Naive thymus-derived CD8-positive, alpha-beta T cell (primary cell): ENCODE measurements around the gene LYZL4. TPM values are rescaled to one million over a fixed set of nuclear protein-coding genes. Genes with fewer than 3 reads are reported as not detected.

Source experiments
- ATAC-seq, 2 donors: fragments of 150-1000 bp; cut with Tn5 transposase in 1 of 2; sonication (Bioruptor Pico), chemical (Tn5 transposase) in 1 of 2; 1 replicate in 1 of 2; 2 replicates in 1 of 2; pipeline ENCODE4 v1.10.0; 2021; ENCODE audit warnings: mild to moderate bottlenecking in 2 of 2, moderate library complexity in 2 of 2
- POLR2A ChIA-PET: fragments of 350-600 bp; sonication (Branson Sonifier 250); formaldehyde crosslinking; loops from one replicate; lab custom pipeline; 2021; ENCODE audit warnings: antibody characterized with exemption; lab: Charles Lee
- DNase-seq, 10 donors: peaks; one replicate each; pipeline versions ENCODE4 v3.0.0 to v3.0.0-alpha.2; 2020 to 2022
- H3K27ac Mint-ChIP-seq, 10 donors: one replicate each; pipeline ENCODE4 v1.8.0; 2020 to 2022; ENCODE audit warnings: mild to moderate bottlenecking in 10 of 10, mixed read lengths in 10 of 10, moderate library complexity in 4 of 10, inconsistent platforms in 1 of 10
- H3K27me3 Mint-ChIP-seq, 5 donors: one replicate each; pipeline ENCODE4 v1.8.0; 2021 to 2022; ENCODE audit warnings: mixed read lengths in 5 of 5
- H3K36me3 Mint-ChIP-seq, 3 donors: one replicate each; pipeline ENCODE4 v1.8.0; 2020 to 2022; ENCODE audit warnings: mixed read lengths in 3 of 3, mild to moderate bottlenecking in 2 of 3, inconsistent platforms in 1 of 3
- H3K4me1 Mint-ChIP-seq, 4 donors: one replicate each; pipeline ENCODE4 v1.8.0; 2021 to 2022; ENCODE audit warnings: mixed read lengths in 4 of 4
- H3K4me3 Mint-ChIP-seq, 10 donors: one replicate each; pipeline ENCODE4 v1.8.0; 2020 to 2022; ENCODE audit warnings: mild to moderate bottlenecking in 10 of 10, mixed read lengths in 10 of 10, moderate library complexity in 6 of 10, inconsistent platforms in 1 of 10
- H3K9me3 Mint-ChIP-seq, 9 donors: one replicate each; pipeline ENCODE4 v1.8.0; 2020 to 2022; ENCODE audit warnings: mixed read lengths in 9 of 9, mild to moderate bottlenecking in 3 of 9, inconsistent platforms in 1 of 9, moderate library complexity in 1 of 9
- polyA plus RNA-seq, 3 donors: library from polyadenylated mRNA; unstranded; fragments of 300-500 nt; fragmentation: Illumina TruSeq; gene quantifications; one replicate each; pipeline ENCODE4 v1.2.3, GENCODE V29; 2021
- total RNA-seq, 8 experiments: library from RNA in 2 of 8; stranded (reverse) in 2 of 8; gene quantifications; one replicate each; pipeline ENCODE4 v1.2.3 and lab custom pipeline; 2021 to 2026

The LYZL4 gene
- total and polyA plus RNA-seq, 5 experiments from 2014 or later, result not detected

- Mint-ChIP-seq H3K9me3 (no peaks in the 10 kb centered on the region), H3K27ac (no peak overlapping the region)
- POLR2A ChIA-PET, result no interaction called here
These were observed 11.7 kb upstream of the LYZL4 start for GRCh38 chr3:42421818-42422796.

DNA sequence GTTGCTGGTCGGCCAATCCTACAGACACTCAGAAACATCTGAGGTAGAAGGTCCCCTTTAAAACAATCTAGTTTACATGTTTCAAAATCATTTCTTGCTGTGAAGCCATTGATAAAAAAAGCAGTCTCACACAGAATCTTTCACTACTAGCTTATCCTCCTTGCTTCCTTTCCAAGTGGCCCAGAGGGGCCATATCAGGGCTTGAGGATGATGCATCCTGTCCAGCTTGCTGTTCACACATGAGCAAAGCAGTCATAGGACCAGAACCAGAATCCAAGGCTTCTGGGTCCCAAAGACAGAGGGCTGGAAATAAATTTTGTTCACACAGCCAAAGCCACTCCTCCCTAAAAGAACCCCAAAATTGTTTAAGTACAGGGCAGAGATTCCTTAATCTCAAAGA is 9.2 kb upstream of the LYZL4 start:
- H3K9me3 Mint-ChIP-seq, result no peaks in the 10 kb centered on the region
- peaks cover 0 to 7% (median 0%) of the 10 kb centered on the region in 5 donors for H3K27me3 Mint-ChIP-seq
- peaks cover 0 to 3% (median 0%) of the 10 kb centered on the region in 3 donors for H3K36me3 Mint-ChIP-seq
- H3K4me1 Mint-ChIP-seq, result peaks cover 0 to 2% (median 0%) of the 10 kb centered on the region in 4 donors
- ATAC-seq (no peak), DNase-seq (no peak)
- H3K27ac Mint-ChIP-seq, result no peak overlapping the region
- no peak overlapping the region for H3K4me3 Mint-ChIP-seq
- POLR2A ChIA-PET, result no interaction called here

More at GRCh38 chr3:42421818-42422796, 11.7 kb upstream of the LYZL4 start:
- ATAC-seq (no peak), DNase-seq (no peak)
- H3K27me3 Mint-ChIP-seq, result no peaks in the 10 kb centered on the region
- H3K4me3 Mint-ChIP-seq, result no peak overlapping the region
- peaks cover 0 to 3% (median 0%) of the 10 kb centered on the region in 3 donors for H3K36me3 Mint-ChIP-seq
- H3K4me1 Mint-ChIP-seq, result peaks cover 0 to 2% (median 0%) of the 10 kb centered on the region in 4 donors

- ATAC-seq, result no peak
- no peak overlapping the region for H3K4me3 Mint-ChIP-seq
- H3K36me3 Mint-ChIP-seq, result no peaks in the 10 kb centered on the region
- POLR2A ChIA-PET, result interaction anchor here (0.6 kb wide), 1 partner anchor 15 kb away, joined by 3 read pairs; no protein-coding TSS in a partner anchor
- H3K27ac Mint-ChIP-seq, result peak overlapping the region in 1 of 10 donors; percentile 10
- H3K27me3 Mint-ChIP-seq, result peaks cover 0 to 12% (median 5%) of the 10 kb centered on the region in 5 donors
- peaks cover 0 to 11% (median 0%) of the 10 kb centered on the region in 9 donors for H3K9me3 Mint-ChIP-seq
- no peak for DNase-seq
- peaks cover 0 to 8% (median 0%) of the 10 kb centered on the region in 4 donors for H3K4me1 Mint-ChIP-seq
These were observed 2.2 kb upstream of the LYZL4 start for GRCh38 chr3:42412526-42413155.

GRCh38 chr3:42411429-42411828 is 1.0 kb upstream of the LYZL4 start:
- Mint-ChIP-seq H3K27me3 (peaks cover 0 to 12% (median 5%) of the 10 kb centered on the region in 5 donors), H3K4me1 (peaks cover 0 to 12% (median 0%) of the 10 kb centered on the region in 4 donors), H3K9me3 (peaks cover 0 to 15% (median 0%) of the 10 kb centered on the region in 9 donors), H3K36me3 (no peaks in the 10 kb centered on the region), H3K27ac (no peak overlapping the region), H3K4me3 (no peak overlapping the region)
- ATAC-seq (no peak), DNase-seq (no peak)
- POLR2A ChIA-PET, result no interaction called here

DNA sequence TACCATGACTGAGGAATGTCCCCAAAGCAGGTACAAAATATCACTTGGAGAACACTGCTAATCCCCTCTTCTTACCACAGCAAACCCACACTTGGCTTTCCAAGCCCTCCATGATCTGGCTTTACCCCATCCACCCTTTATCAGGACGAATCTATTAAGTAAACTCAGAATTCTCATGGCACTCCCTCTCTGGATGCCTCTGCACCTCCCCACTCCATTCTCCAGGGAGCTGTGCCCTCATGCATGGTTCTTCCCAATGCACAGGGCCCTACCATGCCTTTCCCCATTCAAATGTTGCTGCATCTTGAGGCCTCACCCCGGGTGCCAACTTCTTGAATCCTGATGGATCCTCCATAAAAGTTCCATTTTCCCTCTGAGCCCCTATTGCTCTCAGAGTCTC is 2.3 kb downstream of the LYZL4 start:
- H3K4me3 Mint-ChIP-seq, result no peak overlapping the region
- POLR2A ChIA-PET, result no interaction called here
- ATAC-seq, result no peak
- peak overlapping the region in 1 of 10 donors; percentile 41 for H3K27ac Mint-ChIP-seq
- no peak for DNase-seq
- no peaks in the 10 kb centered on the region for H3K36me3 Mint-ChIP-seq
- H3K4me1 Mint-ChIP-seq, result peaks cover 6 to 15% (median 8%) of the 10 kb centered on the region in 4 donors
- H3K27me3 Mint-ChIP-seq, result peaks cover 0 to 2% (median 0%) of the 10 kb centered on the region in 5 donors
- peaks cover 0 to 15% (median 0%) of the 10 kb centered on the region in 9 donors for H3K9me3 Mint-ChIP-seq

DNA sequence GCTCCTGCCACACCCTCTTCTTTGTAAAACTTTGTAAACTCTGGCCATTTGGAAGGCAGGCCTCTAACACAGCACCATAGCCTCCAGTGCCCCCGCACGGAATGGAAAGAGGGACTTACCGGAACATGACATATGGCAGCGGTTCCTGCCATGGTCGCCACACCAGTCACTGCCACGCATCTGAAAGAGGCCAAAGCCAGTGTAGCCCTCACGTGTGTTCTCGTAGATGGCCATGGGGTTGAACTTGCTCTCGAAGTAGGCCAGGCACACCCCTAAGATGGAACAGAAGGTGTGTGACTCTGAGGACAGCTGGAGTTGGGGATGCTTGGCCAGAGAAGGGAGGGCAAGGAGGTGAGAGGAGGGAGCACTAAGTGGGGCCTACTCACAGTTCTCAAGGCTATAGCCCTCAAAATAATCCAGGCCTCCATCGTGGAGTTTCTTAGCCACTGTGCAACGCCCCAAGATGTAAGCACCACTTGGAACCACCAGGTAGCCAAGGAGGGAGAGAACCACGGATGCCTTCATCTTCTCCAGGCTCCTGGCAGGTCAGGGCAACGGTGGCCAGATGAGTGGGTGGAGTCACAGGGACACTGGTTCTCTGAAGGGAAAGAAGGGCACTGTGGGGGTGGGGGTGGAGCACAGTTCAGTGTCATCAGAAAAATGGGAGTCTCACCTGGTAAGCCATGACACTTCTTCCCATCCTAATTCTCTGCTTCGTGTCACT is 3.5 kb downstream of the LYZL4 start:
- peaks cover 6 to 17% (median 15%) of the 10 kb centered on the region in 4 donors for H3K4me1 Mint-ChIP-seq
- H3K4me3 Mint-ChIP-seq, result no peak overlapping the region
- ATAC-seq, result no peak

GRCh38 chr3:42405857-42406256 is 4.6 kb downstream of the LYZL4 start:
- no peak overlapping the region for H3K27ac Mint-ChIP-seq
- H3K4me1 Mint-ChIP-seq, result peaks cover 6 to 18% (median 15%) of the 10 kb centered on the region in 4 donors
- POLR2A ChIA-PET, result interaction anchor here (1.7 kb wide), 1 partner anchor 17 kb away, joined by 6 read pairs; no protein-coding TSS in a partner anchor
- ATAC-seq (no peak), DNase-seq (no peak)
- H3K27me3 Mint-ChIP-seq, result peaks cover 0 to 2% (median 0%) of the 10 kb centered on the region in 5 donors
- peaks cover 0 to 15% (median 0%) of the 10 kb centered on the region in 9 donors for H3K9me3 Mint-ChIP-seq
- peaks cover 0 to 2% (median 0%) of the 10 kb centered on the region in 3 donors for H3K36me3 Mint-ChIP-seq
- H3K4me3 Mint-ChIP-seq, result no peak overlapping the region

More for the DNA sequence above, 3.5 kb downstream of the LYZL4 start:
- Mint-ChIP-seq H3K9me3 (peaks cover 0 to 15% (median 0%) of the 10 kb centered on the region in 9 donors), H3K36me3 (no peaks in the 10 kb centered on the region), H3K27ac (peak overlapping the region in 3 of 10 donors; percentile 40 to 69 (median 47)), H3K27me3 (peaks cover 0 to 2% (median 0%) of the 10 kb centered on the region in 5 donors)
- DNase-seq, result no peak
- POLR2A ChIA-PET, result no interaction called here

GRCh38 chr3:42403737-42404136 is 6.7 kb downstream of the LYZL4 start:
- ATAC-seq, result peak; percentile 46 to 64
- peaks cover 0 to 15% (median 0%) of the 10 kb centered on the region in 9 donors for H3K9me3 Mint-ChIP-seq
- no peaks in the 10 kb centered on the region for H3K27me3 Mint-ChIP-seq
- H3K27ac Mint-ChIP-seq, result peak overlapping the region in 3 of 10 donors; percentile 2 to 26 (median 11)
- peaks cover 6 to 18% (median 15%) of the 10 kb centered on the region in 4 donors for H3K4me1 Mint-ChIP-seq
- peak in 1 of 10 donors; percentile 12 for DNase-seq
- POLR2A ChIA-PET, result no interaction called here
- H3K36me3 Mint-ChIP-seq, result peaks cover 0 to 2% (median 0%) of the 10 kb centered on the region in 3 donors
- H3K4me3 Mint-ChIP-seq, result peak overlapping the region in 1 of 10 donors; percentile 23

DNA sequence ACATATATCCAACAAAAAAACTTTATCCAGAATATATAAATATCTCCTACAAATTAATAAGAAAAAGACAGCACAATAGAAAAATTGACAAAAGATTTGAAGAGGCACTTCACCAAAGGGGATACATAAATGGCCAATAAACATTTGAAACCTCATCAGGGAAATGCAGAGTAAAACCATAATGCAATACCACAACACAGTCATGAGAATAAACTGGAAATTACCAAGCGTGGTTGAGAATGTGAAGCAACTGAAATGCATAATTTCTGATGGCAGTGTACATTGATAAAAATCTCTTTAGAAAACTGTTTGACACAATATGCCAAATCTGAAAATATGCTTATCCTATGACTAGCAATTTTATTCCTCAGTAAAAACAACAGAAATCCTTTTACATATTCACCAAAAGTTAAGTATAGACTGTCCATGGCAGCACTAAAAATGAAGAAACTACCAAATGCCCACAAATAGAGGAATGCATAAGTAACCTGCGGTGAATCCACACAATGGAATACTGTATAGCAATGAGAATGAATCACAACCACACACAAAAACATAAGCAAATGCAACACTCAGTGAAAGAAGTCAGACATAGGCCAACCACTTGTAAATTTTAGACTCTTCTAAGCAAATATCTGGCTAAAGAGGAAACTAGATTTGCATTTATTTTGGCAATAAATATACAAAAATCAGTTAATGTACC is 7.9 kb downstream of the LYZL4 start:
- peak overlapping the region in 2 of 10 donors; percentile 57 to 72 for H3K27ac Mint-ChIP-seq
- peaks cover 0 to 5% (median 0%) of the 10 kb centered on the region in 9 donors for H3K9me3 Mint-ChIP-seq
- POLR2A ChIA-PET, result no interaction called here
- peaks cover 0 to 2% (median 0%) of the 10 kb centered on the region in 3 donors for H3K36me3 Mint-ChIP-seq
- H3K27me3 Mint-ChIP-seq, result no peaks in the 10 kb centered on the region
- no peak for ATAC-seq
- peaks cover 6 to 18% (median 15%) of the 10 kb centered on the region in 4 donors for H3K4me1 Mint-ChIP-seq
- DNase-seq, result no peak
- peak overlapping the region in 2 of 10 donors; percentile 10 to 58 for H3K4me3 Mint-ChIP-seq

GRCh38 chr3:42398080-42398479 is 12.3 kb downstream of the LYZL4 start:
- Mint-ChIP-seq H3K9me3 (peaks cover 0 to 5% (median 0%) of the 10 kb centered on the region in 9 donors), H3K27me3 (no peaks in the 10 kb centered on the region), H3K36me3 (peaks cover 0 to 2% (median 0%) of the 10 kb centered on the region in 3 donors), H3K4me3 (no peak overlapping the region), H3K27ac (peak overlapping the region in 1 of 10 donors; percentile 35), H3K4me1 (peaks cover 10 to 18% (median 14%) of the 10 kb centered on the region in 4 donors)
- no peak for ATAC-seq
- POLR2A ChIA-PET, result interaction anchor here (1.4 kb wide), 1 partner anchor 9 kb away, joined by 5 read pairs; no protein-coding TSS in a partner anchor
- DNase-seq, result no peak

GRCh38 chr3:42397644-42398043 is 12.8 kb downstream of the LYZL4 start:
- H3K4me1 Mint-ChIP-seq, result peaks cover 11 to 19% (median 17%) of the 10 kb centered on the region in 4 donors
- H3K4me3 Mint-ChIP-seq, result no peak overlapping the region
- POLR2A ChIA-PET, result interaction anchor here (1.4 kb wide), 1 partner anchor 9 kb away, joined by 5 read pairs; no protein-coding TSS in a partner anchor
- DNase-seq, result no peak
- peaks cover 0 to 2% (median 0%) of the 10 kb centered on the region in 3 donors for H3K36me3 Mint-ChIP-seq
- peak overlapping the region in 2 of 10 donors; percentile 27 to 77 for H3K27ac Mint-ChIP-seq
- no peak for ATAC-seq
- peaks cover 0 to 5% (median 0%) of the 10 kb centered on the region in 9 donors for H3K9me3 Mint-ChIP-seq
- no peaks in the 10 kb centered on the region for H3K27me3 Mint-ChIP-seq
